ENCODE results near the gene COBL. TPM values are rescaled to one million over a fixed set of nuclear protein-coding genes. Genes with fewer than 3 reads are reported as not detected.

Gene COBL
- total and polyA plus RNA-seq, 2 of the 8 experiments (the other 6 are each of a cell fraction or from before 2014, with no cell fraction given): 13.8 to 40.4 TPM

GRCh38 chr7:51027935-51028830 lies 288.4 kb downstream of the COBL start (continued):
- TF ChIP-seq EGR1 (IDR thresholded peaks at IDR 0.05; ENCODE audit: borderline replicate concordance, low read depth, low read length) (no peak), JUN (IDR thresholded peaks at IDR 0.05; ENCODE audit: low read depth, low read length) (no peak), SUZ12 (IDR thresholded peaks at IDR 0.05; ENCODE audit: low read length) (no peak), ASH2L (IDR thresholded peaks at IDR 0.05; ENCODE audit: low read length) (no peak)
